Neural progenitor cell (in vitro differentiated cells): ENCODE measurements around the gene PIK3CB. TPM values are rescaled to one million over a fixed set of nuclear protein-coding genes. Genes with fewer than 3 reads are reported as not detected.

Experiments used
- DNase-seq: peaks from one replicate; pipeline ENCODE4 v3.0.0-alpha.2; 2016; ENCODE audit warnings: low spot score
- H2AFZ ChIP-seq: fragments of 200-600 bp; sonication (generic); replicated peaks from 2 replicates; pipeline ENCODE4 v1.6.1; 2016; ENCODE audit warnings: antibody characterized with exemption
- H3F3A ChIP-seq: fragments of 200-600 bp; sonication (generic); 2 replicates; pipeline ENCODE4 v1.6.1; 2016; ENCODE audit warnings: antibody characterized with exemption, low read depth
- H3K27ac ChIP-seq: fragments of 200-600 bp; sonication (generic); 2 replicates; pipeline ENCODE4 v1.5.1; 2016; ENCODE audit warnings: mild to moderate bottlenecking
- H3K27me3 ChIP-seq: fragments of 200-600 bp; sonication (generic); 2 replicates; pipeline ENCODE4 v1.6.1; 2016; ENCODE audit warnings: mild to moderate bottlenecking, moderate library complexity
- H3K36me3 ChIP-seq: fragments of 200-600 bp; sonication (generic); 2 replicates; pipeline ENCODE4 v1.5.1; 2016
- H3K4me1 ChIP-seq: fragments of 200-600 bp; sonication (generic); 2 replicates; pipeline ENCODE4 v1.6.1; 2016; ENCODE audit warnings: mixed run types
- H3K4me2 ChIP-seq: fragments of 200-600 bp; sonication (generic); 2 replicates; pipeline ENCODE4 v1.6.1; 2016
- H3K4me3 ChIP-seq: fragments of 200-600 bp; sonication (generic); 2 replicates; pipeline ENCODE4 v1.5.1; 2016
- H3K79me2 ChIP-seq: fragments of 200-600 bp; sonication (generic); 2 replicates; pipeline ENCODE4 v1.6.1; 2016; ENCODE audit warnings: low read depth
- H3K9ac ChIP-seq: fragments of 200-600 bp; sonication (generic); 2 replicates; pipeline ENCODE4 v1.6.1; 2016
- H3K9me3 ChIP-seq: fragments of 200-600 bp; sonication (generic); 2 replicates; pipeline ENCODE4 v1.5.1; 2016; ENCODE audit warnings: low read depth
- H4K20me1 ChIP-seq: fragments of 200-600 bp; sonication (generic); 2 replicates; pipeline ENCODE4 v1.6.1; 2016; ENCODE audit warnings: low read depth
- H3K27ac Mint-ChIP-seq: 3 replicates; pipeline ENCODE4 v1.8.0; 2021; ENCODE audit warnings: mixed read lengths
- H3K27me3 Mint-ChIP-seq: 2 replicates; pipeline ENCODE4 v1.8.0; 2022; ENCODE audit warnings: low read depth, mild to moderate bottlenecking, inconsistent platforms, moderate library complexity, mixed read lengths; ENCODE audit not compliant: insufficient read depth
- H3K36me3 Mint-ChIP-seq: 3 replicates; pipeline ENCODE4 v1.8.0; 2021; ENCODE audit warnings: mixed read lengths
- H3K4me1 Mint-ChIP-seq: 3 replicates; pipeline ENCODE4 v1.8.0; 2021; ENCODE audit warnings: mixed read lengths
- H3K4me3 Mint-ChIP-seq: 3 replicates; pipeline ENCODE4 v1.8.0; 2021; ENCODE audit warnings: mild to moderate bottlenecking, moderate library complexity, mixed read lengths
- H3K9me3 Mint-ChIP-seq: 3 replicates; pipeline ENCODE4 v1.8.0; 2020; ENCODE audit warnings: mixed read lengths
- EZH2 ChIP-seq: fragments of 200-600 bp; sonication (generic); IDR thresholded peaks from 2 replicates; pipeline ENCODE4 v1.6.1; 2017; ENCODE audit warnings: antibody characterized with exemption, mild to moderate bottlenecking, moderate library complexity
- EZH2phosphoT487 ChIP-seq: fragments of 200-600 bp; sonication (generic); IDR thresholded peaks from 2 replicates; pipeline ENCODE4 v1.6.1; 2017; ENCODE audit warnings: antibody characterized with exemption
- total RNA-seq: library from RNA; depleted of rRNA; stranded (reverse); fragments of >200 nt; gene quantifications from 2 replicates; pipeline ENCODE4 v1.2.3, GENCODE V29; 2015; ENCODE audit warnings: low replicate concordance
- TF ChIP-seq, protein P1 (sequence below): fragments of 200-600 bp; sonication (generic); IDR thresholded peaks from 2 replicates; pipeline ENCODE4 v1.5.1; 2017; ENCODE audit warnings: antibody characterized with exemption, mild to moderate bottlenecking

The PIK3CB gene
- total RNA-seq, 1 donor from 2014 or later, result 17.7 TPM

DNA sequence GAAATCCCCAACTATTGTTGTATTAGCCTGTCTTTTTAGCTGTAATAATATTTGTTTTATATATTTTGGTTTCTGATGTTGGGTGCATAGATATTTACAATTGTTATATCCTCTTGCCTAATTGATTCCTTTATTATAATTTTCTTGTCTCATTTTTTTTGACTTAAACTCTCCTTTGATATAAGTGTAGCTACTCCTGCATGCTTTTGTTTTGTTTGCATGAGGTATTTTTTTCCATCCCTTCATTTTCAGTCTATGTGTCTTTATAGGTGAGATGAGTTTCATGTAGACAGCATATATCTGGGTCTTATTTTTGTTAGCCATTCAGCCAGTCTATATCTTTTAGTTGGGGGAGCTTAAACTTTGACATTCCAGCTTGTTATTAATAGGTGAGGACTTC is 188.7 kb downstream of the PIK3CB start:
- no peak for DNase-seq
- Mint-ChIP-seq H3K4me3 (no peak overlapping the region), H3K27ac (no peak overlapping the region), H3K36me3 (peaks cover 23% of the 10 kb centered on the region), H3K27me3 (peaks cover 4% of the 10 kb centered on the region), H3K9me3 (peaks cover 58% of the 10 kb centered on the region), H3K4me1 (no peaks in the 10 kb centered on the region)
- TF ChIP-seq EZH2 (no peak), EZH2phosphoT487 (no peak)
- TF ChIP-seq, protein P1, sequence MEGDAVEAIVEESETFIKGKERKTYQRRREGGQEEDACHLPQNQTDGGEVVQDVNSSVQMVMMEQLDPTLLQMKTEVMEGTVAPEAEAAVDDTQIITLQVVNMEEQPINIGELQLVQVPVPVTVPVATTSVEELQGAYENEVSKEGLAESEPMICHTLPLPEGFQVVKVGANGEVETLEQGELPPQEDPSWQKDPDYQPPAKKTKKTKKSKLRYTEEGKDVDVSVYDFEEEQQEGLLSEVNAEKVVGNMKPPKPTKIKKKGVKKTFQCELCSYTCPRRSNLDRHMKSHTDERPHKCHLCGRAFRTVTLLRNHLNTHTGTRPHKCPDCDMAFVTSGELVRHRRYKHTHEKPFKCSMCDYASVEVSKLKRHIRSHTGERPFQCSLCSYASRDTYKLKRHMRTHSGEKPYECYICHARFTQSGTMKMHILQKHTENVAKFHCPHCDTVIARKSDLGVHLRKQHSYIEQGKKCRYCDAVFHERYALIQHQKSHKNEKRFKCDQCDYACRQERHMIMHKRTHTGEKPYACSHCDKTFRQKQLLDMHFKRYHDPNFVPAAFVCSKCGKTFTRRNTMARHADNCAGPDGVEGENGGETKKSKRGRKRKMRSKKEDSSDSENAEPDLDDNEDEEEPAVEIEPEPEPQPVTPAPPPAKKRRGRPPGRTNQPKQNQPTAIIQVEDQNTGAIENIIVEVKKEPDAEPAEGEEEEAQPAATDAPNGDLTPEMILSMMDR, result no peak
- Histone ChIP-seq H3K4me2 (no peak overlapping the region), H3K4me3 (no peak overlapping the region), H2AFZ (no peak overlapping the region), H3K27me3 (no peaks in the 10 kb centered on the region), H3K27ac (no peak overlapping the region), H4K20me1 (no peaks in the 10 kb centered on the region), H3K4me1 (no peaks in the 10 kb centered on the region), H3K9ac (no peak overlapping the region), H3F3A (no peaks in the 10 kb centered on the region), H3K79me2 (no peaks in the 10 kb centered on the region), H3K36me3 (peaks cover 9% of the 10 kb centered on the region), H3K9me3 (peaks cover 41% of the 10 kb centered on the region)

DNA sequence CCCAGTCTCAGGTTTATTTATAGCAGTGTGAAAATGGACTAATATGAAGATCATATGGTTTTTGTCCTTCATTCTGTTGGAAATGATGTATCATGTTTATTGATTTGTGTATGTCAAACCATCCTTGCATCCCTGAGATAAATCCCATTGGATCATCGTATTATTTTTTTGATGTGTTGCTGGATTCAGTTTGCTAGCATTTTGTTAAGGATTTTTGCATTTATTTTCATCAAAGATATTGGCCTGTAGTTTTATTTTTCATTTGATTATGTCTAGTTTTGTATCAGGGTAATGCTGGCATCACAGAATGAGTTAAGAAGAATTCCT is 191.8 kb downstream of the PIK3CB start:
- Mint-ChIP-seq H3K36me3 (peaks cover 7% of the 10 kb centered on the region), H3K27me3 (peaks cover 4% of the 10 kb centered on the region), H3K9me3 (peaks cover 50% of the 10 kb centered on the region), H3K27ac (no peak overlapping the region), H3K4me1 (no peaks in the 10 kb centered on the region), H3K4me3 (no peak overlapping the region)
- Histone ChIP-seq H3K9me3 (peaks cover 41% of the 10 kb centered on the region), H3K9ac (no peak overlapping the region), H2AFZ (no peak overlapping the region), H3K79me2 (no peaks in the 10 kb centered on the region), H3K27me3 (no peaks in the 10 kb centered on the region), H3K4me3 (no peak overlapping the region), H4K20me1 (no peaks in the 10 kb centered on the region), H3K27ac (no peak overlapping the region), H3K4me2 (no peak overlapping the region), H3F3A (no peaks in the 10 kb centered on the region), H3K36me3 (no peaks in the 10 kb centered on the region), H3K4me1 (no peaks in the 10 kb centered on the region)
- no peak for DNase-seq
- TF ChIP-seq, protein P1, result no peak
- TF ChIP-seq EZH2phosphoT487 (no peak), EZH2 (no peak)

DNA sequence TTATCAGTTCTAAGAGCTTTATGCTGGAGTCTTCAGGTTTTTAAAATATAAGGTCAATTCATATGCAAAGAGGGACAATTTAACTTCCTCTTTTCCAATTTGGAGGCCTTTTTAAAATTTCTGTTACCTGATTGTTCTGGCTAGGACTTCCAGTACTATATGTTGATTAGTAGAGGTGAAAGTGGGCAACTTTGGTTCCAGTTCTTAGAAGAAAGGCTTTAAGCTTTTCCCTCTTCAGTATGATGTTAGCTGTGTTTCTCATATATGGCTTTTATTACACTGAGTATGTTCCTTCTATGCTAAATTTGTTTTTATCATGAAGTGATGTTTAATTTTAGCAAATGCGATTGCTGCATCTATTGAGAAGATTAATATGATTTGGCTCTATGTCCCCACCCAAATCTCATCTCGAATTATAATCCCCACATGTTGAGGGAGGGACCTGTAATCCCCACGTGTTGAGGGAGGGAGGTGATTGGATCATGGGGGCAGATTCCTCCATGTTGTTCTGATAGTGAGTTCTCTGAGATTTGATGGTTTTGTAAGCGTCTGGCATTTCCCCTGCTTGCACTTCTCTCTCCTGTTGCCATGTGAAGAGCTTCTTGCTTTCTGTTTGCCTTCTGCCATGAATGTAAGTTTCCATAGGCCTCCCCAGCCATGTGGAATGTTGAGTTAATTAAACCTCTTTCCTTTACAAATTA is 192.4 kb downstream of the PIK3CB start:
- Histone ChIP-seq H4K20me1 (no peaks in the 10 kb centered on the region), H3K79me2 (no peaks in the 10 kb centered on the region), H3K9ac (no peak overlapping the region), H3K4me2 (no peak overlapping the region), H3F3A (no peaks in the 10 kb centered on the region), H3K4me3 (no peak overlapping the region), H3K9me3 (peaks cover 41% of the 10 kb centered on the region), H3K27ac (no peak overlapping the region), H3K27me3 (no peaks in the 10 kb centered on the region), H3K4me1 (no peaks in the 10 kb centered on the region), H2AFZ (no peak overlapping the region), H3K36me3 (no peaks in the 10 kb centered on the region)
- Mint-ChIP-seq H3K4me3 (no peak overlapping the region), H3K36me3 (peaks cover 7% of the 10 kb centered on the region), H3K27me3 (peaks cover 4% of the 10 kb centered on the region), H3K27ac (no peak overlapping the region), H3K9me3 (peaks cover 47% of the 10 kb centered on the region), H3K4me1 (no peaks in the 10 kb centered on the region)
- TF ChIP-seq EZH2phosphoT487, result no peak
- no peak for TF ChIP-seq EZH2
- TF ChIP-seq, protein P1, result no peak
- no peak for DNase-seq
